Breast epithelium (tissue), 4 donors: ENCODE results near the gene KDM6A. TPM values are rescaled to one million over a fixed set of nuclear protein-coding genes. Genes with fewer than 3 reads are reported as not detected.
"Not testable (repeated sequence)": the region's sequence is repeated elsewhere in the genome, so short reads cannot be mapped to it uniquely, and the experiment has no call there.

Experiments
- DNase-seq, 2 donors: peaks; one replicate each; pipeline ENCODE4 v3.0.0-alpha.2; 2019; ENCODE audit warnings: low spot score in 2 of 2
- H3K27ac ChIP-seq, 2 donors: fragments of 200-600 bp; sonication (generic) in 1 of 2; one replicate each; pipeline ENCODE4 v1.5.1; 2016 to 2019; ENCODE audit warnings: mild to moderate bottlenecking in 1 of 2
- H3K27me3 ChIP-seq, 2 donors: fragments of 200-600 bp; sonication (generic) in 1 of 2; one replicate each; pipeline versions ENCODE4 v1.5.1 to v1.6.0; 2017 to 2019; ENCODE audit warnings: control low read depth in 1 of 2, mild to moderate bottlenecking in 1 of 2
- H3K36me3 ChIP-seq: fragments of 200-600 bp; one replicate; pipeline ENCODE4 v1.5.1; 2019
- H3K4me1 ChIP-seq, 2 donors: fragments of 200-600 bp; sonication (generic); one replicate each; pipeline ENCODE4 v1.5.1; 2016 to 2019; ENCODE audit warnings: control low read depth in 1 of 2
- H3K4me3 ChIP-seq, 3 donors: fragments of 200-600 bp; sonication (generic); 1 replicate in 2 of 3; 2 replicates in 1 of 3; pipeline ENCODE4 v1.5.1; 2016 to 2019; ENCODE audit warnings: mild to moderate bottlenecking in 3 of 3, moderate library complexity in 2 of 3
- H3K9me3 ChIP-seq, 2 donors: fragments of 200-600 bp; sonication (generic) in 1 of 2; one replicate each; pipeline ENCODE4 v1.5.1; 2016 to 2019; ENCODE audit warnings: control low read depth in 1 of 2
- CTCF ChIP-seq, 3 donors: fragments of 450-650 bp; IDR thresholded peaks; one replicate each; pipeline ENCODE4 v1.5.1; 2016 to 2017; ENCODE audit warnings: antibody characterized with exemption in 3 of 3, mild to moderate bottlenecking in 3 of 3, moderate library complexity in 3 of 3
- POLR2A ChIP-seq: fragments of 450-650 bp; IDR thresholded peaks from one replicate; pipeline ENCODE4 v1.6.1; 2016; ENCODE audit warnings: antibody characterized with exemption, mild to moderate bottlenecking, moderate library complexity
- POLR2AphosphoS5 ChIP-seq, 3 donors: sonication (generic); formaldehyde crosslinking; IDR thresholded peaks; one replicate each; pipeline ENCODE4 v1.6.1; 2017; ENCODE audit warnings: antibody characterized with exemption in 3 of 3
- intact Hi-C: fragments of 100-400 bp; cut with DNase I; formaldehyde crosslinking; loops from one replicate; pipeline ENCODE4 v1.15.1; 2023; ENCODE audit warnings: low total_unique reads
- total RNA-seq, 3 donors: library from RNA; depleted of rRNA; stranded (reverse); fragments of >200 nt; gene quantifications; one replicate each; pipeline ENCODE4 v1.1.0, GENCODE V29; 2016

KDM6A gene
- total RNA-seq, 3 donors from 2014 or later, result 27.4 to 109 (median 65.5) TPM

GRCh38 chrX:45036161-45036560 lies 163.2 kb downstream of the KDM6A start:
- DNase-seq, result no peak
- H3K27me3 ChIP-seq, result no peaks in the 10 kb centered on the region
- TF ChIP-seq CTCF (IDR thresholded peaks at IDR 0.05) (no peak), POLR2AphosphoS5 (IDR thresholded peaks at IDR 0.05) (no peak)
- H3K36me3 ChIP-seq, result no peaks in the 10 kb centered on the region
- no peaks in the 10 kb centered on the region for H3K9me3 ChIP-seq
- no peaks in the 10 kb centered on the region for H3K4me1 ChIP-seq
- no peak overlapping the region for H3K4me3 ChIP-seq
- H3K27ac ChIP-seq, result no peak overlapping the region
- intact Hi-C loops, result no loop called here

- H3K27me3 ChIP-seq, H3K4me3 ChIP-seq, H3K36me3 ChIP-seq, H3K27ac ChIP-seq, H3K4me1 ChIP-seq, DNase-seq, intact Hi-C loops, H3K9me3 ChIP-seq: not testable (repeated sequence)
Observed at GRCh38 chrX:45040137-45040536, 167.1 kb downstream of the KDM6A start.

- Histone ChIP-seq H3K27ac (no peak overlapping the region), H3K36me3 (no peaks in the 10 kb centered on the region), H3K27me3 (no peaks in the 10 kb centered on the region), H3K4me1 (no peaks in the 10 kb centered on the region), H3K9me3 (no peaks in the 10 kb centered on the region), H3K4me3 (no peak overlapping the region)
- no peak for TF ChIP-seq CTCF (IDR thresholded peaks at IDR 0.05)
- no peak for TF ChIP-seq POLR2AphosphoS5 (IDR thresholded peaks at IDR 0.05)
- no peak for TF ChIP-seq POLR2A
- intact Hi-C loops, result no loop called here
- DNase-seq, result no peak
Observed at GRCh38 chrX:45046417-45046816, 173.4 kb downstream of the KDM6A start.

- Histone ChIP-seq H3K4me1 (no peaks in the 10 kb centered on the region), H3K4me3 (no peak overlapping the region), H3K9me3 (no peaks in the 10 kb centered on the region), H3K27ac (no peak overlapping the region), H3K36me3 (peaks cover 5% of the 10 kb centered on the region), H3K27me3 (no peaks in the 10 kb centered on the region)
- DNase-seq, result no peak
- no peak for TF ChIP-seq POLR2A
- no peak for TF ChIP-seq POLR2AphosphoS5 (IDR thresholded peaks at IDR 0.05)
- no peak for TF ChIP-seq CTCF (IDR thresholded peaks at IDR 0.05)
- intact Hi-C loops, result no loop called here
Observed at GRCh38 chrX:45050558-45050957, 177.6 kb downstream of the KDM6A start.

GRCh38 chrX:45056428-45057145 lies 183.6 kb downstream of the KDM6A start:
- H3K27me3 ChIP-seq, result no peaks in the 10 kb centered on the region
- no peak for DNase-seq
- intact Hi-C loops, result no loop called here

GRCh38 chrX:45059906-45060305 lies 186.9 kb downstream of the KDM6A start:
- H3K9me3 ChIP-seq, intact Hi-C loops, H3K27ac ChIP-seq, H3K4me3 ChIP-seq, DNase-seq, H3K36me3 ChIP-seq, H3K4me1 ChIP-seq, H3K27me3 ChIP-seq: not testable (repeated sequence)

More at GRCh38 chrX:45056428-45057145, 183.6 kb downstream of the KDM6A start:
- Histone ChIP-seq H3K27ac (no peak overlapping the region), H3K36me3 (peaks cover 9% of the 10 kb centered on the region), H3K9me3 (no peaks in the 10 kb centered on the region), H3K4me1 (no peaks in the 10 kb centered on the region), H3K4me3 (no peak overlapping the region)
- TF ChIP-seq POLR2AphosphoS5 (IDR thresholded peaks at IDR 0.05), result no peak
- TF ChIP-seq POLR2A, result no peak
- no peak for TF ChIP-seq CTCF (IDR thresholded peaks at IDR 0.05)
